Activated CD8-positive, alpha-beta T cell treated with anti-CD3 and anti-CD28 coated beads, Interleukin-2, amount 10 ng/mL, durations not matched to agents 7 days and 5 days (primary cell): ENCODE measurements around the gene ATG4A. TPM values are rescaled to one million over a fixed set of nuclear protein-coding genes. Genes with fewer than 3 reads are reported as not detected.
A peak's percentile ranks its signal among the peaks of the same experiment; 100 is the strongest.

Experiments used
- ATAC-seq: fragments of 150-1000 bp; cut with Tn5 transposase; one replicate; pipeline ENCODE4 v1.10.0; 2021; ENCODE audit warnings: moderate library complexity
- CTCF ChIA-PET: fragments of 350-600 bp; sonication (Branson Sonifier 250); formaldehyde crosslinking; loops from one replicate; lab custom pipeline; 2021; ENCODE audit warnings: antibody characterized with exemption; lab: Charles Lee
- POLR2A ChIA-PET: fragments of 350-600 bp; sonication (Branson Sonifier 250); formaldehyde crosslinking; loops from one replicate; lab custom pipeline; 2021; ENCODE audit warnings: antibody characterized with exemption; lab: Charles Lee
- DNase-seq: peaks from one replicate; pipeline ENCODE4 v3.0.0-alpha.2; 2020
- H3K27ac Mint-ChIP-seq: one replicate; pipeline ENCODE4 v1.8.0; 2021; ENCODE audit warnings: mild to moderate bottlenecking, mixed read lengths
- H3K27me3 Mint-ChIP-seq: one replicate; pipeline ENCODE4 v1.8.0; 2021; ENCODE audit warnings: low read depth, mixed read lengths
- H3K36me3 Mint-ChIP-seq: one replicate; pipeline ENCODE4 v1.8.0; 2021; ENCODE audit warnings: low read depth, mixed read lengths
- H3K4me1 Mint-ChIP-seq: one replicate; pipeline ENCODE4 v1.8.0; 2021; ENCODE audit warnings: low read depth, mixed read lengths
- H3K4me3 Mint-ChIP-seq: one replicate; pipeline ENCODE4 v1.8.0; 2021; ENCODE audit warnings: mild to moderate bottlenecking, mixed read lengths
- H3K9me3 Mint-ChIP-seq: one replicate; pipeline ENCODE4 v1.8.0; 2022; ENCODE audit warnings: mixed read lengths; ENCODE audit not compliant: insufficient read depth
- total RNA-seq, 2 experiments: library from RNA; stranded (reverse); gene quantifications; one replicate each; pipeline ENCODE4 v1.2.3, GENCODE V29; 2021

The ATG4A gene
- total RNA-seq, 2 experiments from 2014 or later: 10.5 to 11.4 TPM

GRCh38 chrX:108173874-108174273 lies 82.3 kb downstream of the ATG4A start:
- no peak for DNase-seq
- ATAC-seq: no peak
- no peak overlapping the region for H3K27ac Mint-ChIP-seq
- POLR2A ChIA-PET: no interaction called here
- H3K4me3 Mint-ChIP-seq: no peak overlapping the region
- CTCF ChIA-PET: no interaction called here
- no peaks in the 10 kb centered on the region for H3K4me1 Mint-ChIP-seq
- H3K36me3 Mint-ChIP-seq: no peaks in the 10 kb centered on the region
- H3K9me3 Mint-ChIP-seq: no peaks in the 10 kb centered on the region
- H3K27me3 Mint-ChIP-seq: no peaks in the 10 kb centered on the region

- CTCF ChIA-PET: interaction anchor here (1.2 kb wide), 1 partner anchor 47 kb away, joined by 3 read pairs; no protein-coding TSS in a partner anchor
- no peak for DNase-seq
- no peak overlapping the region for H3K4me3 Mint-ChIP-seq
- no peak for ATAC-seq
- no peaks in the 10 kb centered on the region for H3K27me3 Mint-ChIP-seq
- H3K4me1 Mint-ChIP-seq: no peaks in the 10 kb centered on the region
- no peaks in the 10 kb centered on the region for H3K36me3 Mint-ChIP-seq
- no peak overlapping the region for H3K27ac Mint-ChIP-seq
- no peaks in the 10 kb centered on the region for H3K9me3 Mint-ChIP-seq
- POLR2A ChIA-PET: no interaction called here
These were observed 86.0 kb downstream of the ATG4A start for GRCh38 chrX:108177351-108178142.

- no peaks in the 10 kb centered on the region for H3K4me1 Mint-ChIP-seq
- H3K9me3 Mint-ChIP-seq: no peaks in the 10 kb centered on the region
- DNase-seq: no peak
- no peaks in the 10 kb centered on the region for H3K27me3 Mint-ChIP-seq
- ATAC-seq: no peak
- ChIA-PET CTCF (interaction anchor here (1.2 kb wide), 1 partner anchor 46 kb away, joined by 3 read pairs; no protein-coding TSS in a partner anchor), POLR2A (no interaction called here)
- H3K36me3 Mint-ChIP-seq: no peaks in the 10 kb centered on the region
- no peak overlapping the region for H3K27ac Mint-ChIP-seq
- no peak overlapping the region for H3K4me3 Mint-ChIP-seq
These were observed 86.5 kb downstream of the ATG4A start for GRCh38 chrX:108178143-108178498.

DNA sequence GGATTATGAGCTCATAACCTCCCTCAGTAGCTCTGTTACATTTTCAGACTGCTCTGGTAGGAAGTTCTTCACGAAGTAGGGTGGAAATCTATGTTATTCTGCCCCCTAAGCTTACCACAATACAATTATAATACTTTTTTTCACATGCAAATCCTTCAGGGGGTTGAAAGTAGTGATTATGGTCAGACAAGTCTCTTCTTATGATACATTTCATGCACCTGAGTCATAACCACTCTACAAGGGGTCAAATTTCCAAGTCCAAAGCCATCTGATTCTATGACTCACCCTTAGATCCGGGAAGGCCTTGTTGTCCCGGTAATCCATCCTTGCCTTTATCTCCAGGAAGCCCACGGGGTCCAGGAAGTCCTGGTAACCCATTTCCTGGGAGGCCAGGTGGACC lies 95.2 kb downstream of the ATG4A start:
- Mint-ChIP-seq H3K27me3 (peaks cover 2% of the 10 kb centered on the region), H3K36me3 (no peaks in the 10 kb centered on the region), H3K9me3 (no peaks in the 10 kb centered on the region), H3K4me1 (no peaks in the 10 kb centered on the region), H3K4me3 (no peak overlapping the region), H3K27ac (no peak overlapping the region)
- DNase-seq: no peak
- POLR2A ChIA-PET: no interaction called here
- no peak for ATAC-seq
- CTCF ChIA-PET: no interaction called here

- CTCF ChIA-PET: interaction anchor here (2.0 kb wide), 1 partner anchor 26 kb away, joined by 4 read pairs; no protein-coding TSS in a partner anchor
- POLR2A ChIA-PET: no interaction called here
- ATAC-seq (no peak), DNase-seq (no peak)
- H3K4me1 Mint-ChIP-seq: no peaks in the 10 kb centered on the region
- H3K27me3 Mint-ChIP-seq: peaks cover 9% of the 10 kb centered on the region
- no peak overlapping the region for H3K27ac Mint-ChIP-seq
- no peaks in the 10 kb centered on the region for H3K9me3 Mint-ChIP-seq
- no peaks in the 10 kb centered on the region for H3K36me3 Mint-ChIP-seq
- no peak overlapping the region for H3K4me3 Mint-ChIP-seq
These were observed 106.8 kb downstream of the ATG4A start for GRCh38 chrX:108198420-108198819.

DNA sequence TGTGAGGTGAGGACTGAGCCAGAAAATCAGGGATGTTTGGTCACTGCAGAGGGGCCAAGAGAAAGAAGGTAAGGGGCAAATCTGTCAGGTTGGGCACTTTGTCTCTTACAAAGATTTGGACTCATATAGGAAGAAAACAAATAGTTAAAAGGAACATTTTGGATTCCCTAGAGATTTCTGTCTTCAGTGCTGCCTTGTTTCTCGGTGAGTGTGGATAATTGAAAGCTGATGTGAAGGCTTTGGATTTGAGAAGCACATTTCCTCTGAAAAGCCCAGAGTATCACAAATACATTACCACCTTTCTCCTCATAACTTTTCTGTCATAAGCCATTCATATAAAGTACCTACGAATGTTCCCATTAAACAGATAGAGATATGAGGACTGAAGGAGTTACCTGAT lies 107.5 kb downstream of the ATG4A start:
- peaks cover 9% of the 10 kb centered on the region for H3K27me3 Mint-ChIP-seq
- ATAC-seq: no peak
- ChIA-PET POLR2A (no interaction called here), CTCF (interaction anchor here (2.0 kb wide), 1 partner anchor 25 kb away, joined by 4 read pairs; no protein-coding TSS in a partner anchor)
- H3K4me1 Mint-ChIP-seq: no peaks in the 10 kb centered on the region
- no peak overlapping the region for H3K27ac Mint-ChIP-seq
- no peaks in the 10 kb centered on the region for H3K36me3 Mint-ChIP-seq
- no peak overlapping the region for H3K4me3 Mint-ChIP-seq
- DNase-seq: no peak
- H3K9me3 Mint-ChIP-seq: no peaks in the 10 kb centered on the region

GRCh38 chrX:108199691-108200090 lies 108.1 kb downstream of the ATG4A start:
- DNase-seq: peak; percentile 19
- H3K27me3 Mint-ChIP-seq: peaks cover 11% of the 10 kb centered on the region
- H3K36me3 Mint-ChIP-seq: no peaks in the 10 kb centered on the region
- H3K27ac Mint-ChIP-seq: no peak overlapping the region
- H3K4me1 Mint-ChIP-seq: no peaks in the 10 kb centered on the region
- ATAC-seq: no peak
- CTCF ChIA-PET: interaction anchor here (1.3 to 2.0 kb wide), 2 partner anchors 25 to 1275 kb away, joined by 4 to 5 read pairs; no protein-coding TSS in a partner anchor
- no peaks in the 10 kb centered on the region for H3K9me3 Mint-ChIP-seq
- POLR2A ChIA-PET: no interaction called here
- no peak overlapping the region for H3K4me3 Mint-ChIP-seq

DNA sequence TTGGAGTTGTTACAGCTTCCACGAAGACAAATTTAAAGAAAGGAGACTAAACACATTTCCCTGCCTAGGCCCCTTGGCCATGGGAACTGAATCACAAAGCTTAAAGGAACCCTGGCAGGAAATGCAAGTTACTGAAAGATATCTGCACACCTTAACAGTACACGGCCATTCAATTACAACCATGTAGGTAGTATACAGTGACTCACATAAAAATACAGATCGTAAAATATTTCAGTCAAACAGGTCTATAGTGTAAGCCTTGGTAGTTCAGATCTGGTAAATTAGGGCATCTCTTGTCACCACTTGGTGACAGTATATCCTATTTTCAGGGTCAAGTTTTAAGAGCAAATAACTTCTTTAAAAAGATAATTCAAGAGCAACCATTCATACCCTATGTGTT lies 112.0 kb downstream of the ATG4A start:
- ChIA-PET POLR2A (interaction anchor here (0.7 kb wide), 1 partner anchor 176 kb away, joined by 3 read pairs; no protein-coding TSS in a partner anchor), CTCF (no interaction called here)
- no peak for ATAC-seq
- Mint-ChIP-seq H3K4me3 (no peak overlapping the region), H3K36me3 (no peaks in the 10 kb centered on the region), H3K4me1 (no peaks in the 10 kb centered on the region), H3K9me3 (no peaks in the 10 kb centered on the region), H3K27me3 (peaks cover 20% of the 10 kb centered on the region), H3K27ac (no peak overlapping the region)
- DNase-seq: no peak

Other genes starting within 250 kb of the ATG4A start
- gene TEX13B, start 109.4 kb upstream of the ATG4A start, total RNA-seq: not detected
- gene VSIG1, start 46.7 kb upstream of the ATG4A start, total RNA-seq: under 1 TPM; 0.53 to 0.60 TPM
- 10 to 100 TPM; 28.1 to 30.4 TPM for gene PSMD10, start 236 bp upstream of the ATG4A start, total RNA-seq